NCI-H2171 (cell line): Measurements from ENCODE around the gene CETP.
"Not testable (repeated sequence)": the region's sequence is repeated elsewhere in the genome, so short reads cannot be mapped to it uniquely, and the experiment has no call there.

ENCODE experiments used
- DNase-seq: peaks from one replicate; lab custom pipeline; 2025; lab: John Stamatoyannopoulos, UW

The CETP gene

GRCh38 chr16:56960681-56961281, 969 bp upstream of the CETP start:
- DNase-seq = no peak

GRCh38 chr16:56961386-56961785, 364 bp upstream of the CETP start:
- DNase-seq = no peak

- DNase-seq = no peak
Observed at GRCh38 chr16:56964243-56965148, 2.7 kb downstream of the CETP start.

GRCh38 chr16:56965149-56966092, 3.7 kb downstream of the CETP start:
- DNase-seq = no peak

GRCh38 chr16:56966093-56966475, 4.3 kb downstream of the CETP start:
- DNase-seq = no peak

- no peak for DNase-seq
Observed at GRCh38 chr16:56967733-56968132, 6.0 kb downstream of the CETP start.

GRCh38 chr16:56969769-56970168, 8.0 kb downstream of the CETP start:
- DNase-seq = no peak

GRCh38 chr16:56970934-56971767, 9.4 kb downstream of the CETP start:
- DNase-seq = no peak

GRCh38 chr16:56971768-56972043, 10.0 kb downstream of the CETP start:
- no peak for DNase-seq

GRCh38 chr16:56972403-56973293, 10.9 kb downstream of the CETP start:
- no peak for DNase-seq

GRCh38 chr16:56973294-56973689, 11.5 kb downstream of the CETP start:
- DNase-seq = no peak

GRCh38 chr16:56973899-56974298, 12.1 kb downstream of the CETP start:
- not testable (repeated sequence) for DNase-seq

GRCh38 chr16:56974549-56975300, 13.0 kb downstream of the CETP start:
- DNase-seq = no peak

- DNase-seq = no peak
Observed at GRCh38 chr16:56975714-56976113, 14.0 kb downstream of the CETP start.

GRCh38 chr16:56977216-56977615, 15.5 kb downstream of the CETP start:
- no peak for DNase-seq

GRCh38 chr16:56977823-56978430, 16.2 kb downstream of the CETP start:
- DNase-seq = no peak

- no peak for DNase-seq
Observed at GRCh38 chr16:56980201-56980535, 18.4 kb downstream of the CETP start.

GRCh38 chr16:56980792-56981724, 19.3 kb downstream of the CETP start:
- DNase-seq = no peak
